ENCODE results near the gene RALGPS1.

RALGPS1 gene

GRCh38 chr9:127053960-127054359 lies 139.4 kb downstream of the RALGPS1 start:
- no peak for DNase-seq (ENCODE audit: low read depth)

GRCh38 chr9:127055745-127056402 lies 141.3 kb downstream of the RALGPS1 start:
- DNase-seq (ENCODE audit: low read depth), result no peak

GRCh38 chr9:127056446-127056845 lies 141.9 kb downstream of the RALGPS1 start:
- DNase-seq (ENCODE audit: low read depth), result no peak

GRCh38 chr9:127058011-127058644 lies 143.5 kb downstream of the RALGPS1 start:
- DNase-seq (ENCODE audit: low read depth), result no peak

- DNase-seq (ENCODE audit: low read depth), result no peak
Measured at GRCh38 chr9:127058645-127059021, 144.1 kb downstream of the RALGPS1 start.

GRCh38 chr9:127059030-127059429 lies 144.4 kb downstream of the RALGPS1 start:
- DNase-seq (ENCODE audit: low read depth), result no peak

GRCh38 chr9:127059765-127060361 lies 145.3 kb downstream of the RALGPS1 start:
- no peak for DNase-seq (ENCODE audit: low read depth)

GRCh38 chr9:127061411-127061810 lies 146.8 kb downstream of the RALGPS1 start:
- no peak for DNase-seq (ENCODE audit: low read depth)

- no peak for DNase-seq (ENCODE audit: low read depth)
Measured at GRCh38 chr9:127064335-127064734, 149.8 kb downstream of the RALGPS1 start.

- DNase-seq (ENCODE audit: low read depth), result no peak
Measured at GRCh38 chr9:127065592-127065991, 151.0 kb downstream of the RALGPS1 start.

- DNase-seq (ENCODE audit: low read depth), result no peak
Measured at GRCh38 chr9:127066060-127066850, 151.7 kb downstream of the RALGPS1 start.

GRCh38 chr9:127066851-127067136 lies 152.2 kb downstream of the RALGPS1 start:
- no peak for DNase-seq (ENCODE audit: low read depth)

- no peak for DNase-seq (ENCODE audit: low read depth)
Measured at GRCh38 chr9:127067603-127068220, 153.1 kb downstream of the RALGPS1 start.

GRCh38 chr9:127074561-127075548 lies 160.3 kb downstream of the RALGPS1 start:
- DNase-seq (ENCODE audit: low read depth), result no peak

GRCh38 chr9:127075624-127076372 lies 161.2 kb downstream of the RALGPS1 start:
- no peak for DNase-seq (ENCODE audit: low read depth)

GRCh38 chr9:127076860-127077643 lies 162.5 kb downstream of the RALGPS1 start:
- DNase-seq (ENCODE audit: low read depth), result no peak

- DNase-seq (ENCODE audit: low read depth), result no peak
Measured at GRCh38 chr9:127077644-127077946, 163.0 kb downstream of the RALGPS1 start.

- no peak for DNase-seq (ENCODE audit: low read depth)
Measured at GRCh38 chr9:127078336-127078735, 163.8 kb downstream of the RALGPS1 start.

- DNase-seq (ENCODE audit: low read depth), result no peak
Measured at GRCh38 chr9:127078988-127079387, 164.4 kb downstream of the RALGPS1 start.

Measured in stimulated activated CD8-positive, alpha-beta memory T cell treated with anti-CD3 and anti-CD28 coated beads, Interleukin-12 subunit alpha, Interleukin-12 subunit beta, amount 100 ng/mL, for 4 hours (primary cell).